OCI-LY1 (cell line): ENCODE results near the gene EXOSC3.

Experiments
- CTCF ChIP-seq: fragments of 200-600 bp; sonication (generic), shearing (Covaris generic); IDR thresholded peaks from 2 replicates; pipeline ENCODE4 v1.5.1; 2017; ENCODE audit warnings: mild to moderate bottlenecking, antibody characterized with exemption, low read length, moderate library complexity, mixed read lengths
- EZH2 ChIP-seq: fragments of 200-600 bp; sonication (generic), shearing (Covaris generic); IDR thresholded peaks from 2 replicates; pipeline ENCODE4 v1.8.0; 2017; ENCODE audit warnings: borderline replicate concordance, mixed run types, mild to moderate bottlenecking, antibody characterized with exemption, low read length, moderate library complexity, mixed read lengths

GRCh38 chr9:37784616-37785483, at the start of gene EXOSC3:
- TF ChIP-seq CTCF (no peak), EZH2 (no peak)
